WTC11 (cell line): Measurements from ENCODE around the gene GABPB2. TPM values are rescaled to one million over a fixed set of nuclear protein-coding genes. Genes with fewer than 3 reads are reported as not detected.

Experiments used
- AR ChIP-seq: fragments of 250-450 bp; sonication (Bioruptor Pico); IDR thresholded peaks from 2 replicates; pipeline ENCODE4 v1.9.0; 2021; ENCODE audit warnings: mild to moderate bottlenecking
- ATF2 ChIP-seq: sonication (generic); formaldehyde crosslinking; IDR thresholded peaks from 2 replicates; pipeline ENCODE4 v1.8.1; 2022; ENCODE audit warnings: low read depth, missing genetic modification reagents, borderline replicate concordance
- ATF3 ChIP-seq: sonication (generic); formaldehyde crosslinking; conservative IDR thresholded peaks from 2 replicates; pipeline ENCODE4 v1.8.1; 2022; ENCODE audit warnings: mild to moderate bottlenecking, missing genetic modification reagents
- CREM ChIP-seq: sonication (generic); formaldehyde crosslinking; IDR thresholded peaks from 2 replicates; pipeline ENCODE4 v1.8.1; 2022; ENCODE audit warnings: mild to moderate bottlenecking, missing genetic modification reagents, moderate library complexity
- E2F1 ChIP-seq: sonication (generic); formaldehyde crosslinking; IDR thresholded peaks from 2 replicates; pipeline ENCODE4 v1.8.0; 2022; ENCODE audit warnings: mild to moderate bottlenecking, missing genetic modification reagents
- ELF4 ChIP-seq: sonication (generic); formaldehyde crosslinking; IDR thresholded peaks from 2 replicates; pipeline ENCODE4 v1.8.1; 2022; ENCODE audit warnings: low read depth, mild to moderate bottlenecking, moderate library complexity, missing genetic modification reagents
- FOXP4 ChIP-seq: sonication (generic); formaldehyde crosslinking; IDR thresholded peaks from 2 replicates; pipeline ENCODE4 v1.8.0; 2022; ENCODE audit warnings: mild to moderate bottlenecking, missing genetic modification reagents
- JAZF1 ChIP-seq: fragments of 250-450 bp; sonication (Bioruptor Pico); IDR thresholded peaks from 2 replicates; pipeline ENCODE4 v1.9.0; 2021; ENCODE audit warnings: moderate library complexity, mild to moderate bottlenecking, inconsistent platforms
- PRDM15 ChIP-seq: sonication (generic); formaldehyde crosslinking; IDR thresholded peaks from 2 replicates; pipeline ENCODE4 v1.8.0; 2022; ENCODE audit warnings: missing genetic modification reagents
- RORB ChIP-seq: fragments of 250-450 bp; sonication (Bioruptor Pico); IDR thresholded peaks from 2 replicates; pipeline ENCODE4 v1.9.0; 2021; ENCODE audit warnings: mild to moderate bottlenecking
- SP1 ChIP-seq: sonication (generic); formaldehyde crosslinking; conservative IDR thresholded peaks from 2 replicates; pipeline ENCODE4 v1.8.1; 2022; ENCODE audit warnings: missing genetic modification reagents
- USF1 ChIP-seq: sonication (generic); formaldehyde crosslinking; IDR thresholded peaks from 2 replicates; pipeline ENCODE4 v1.8.0; 2022; ENCODE audit warnings: mild to moderate bottlenecking, missing genetic modification reagents
- USF2 ChIP-seq: sonication (generic); formaldehyde crosslinking; IDR thresholded peaks from 2 replicates; pipeline ENCODE4 v1.8.1; 2023; ENCODE audit warnings: mild to moderate bottlenecking, missing genetic modification reagents, moderate library complexity
- ZBTB43 ChIP-seq: sonication (generic); formaldehyde crosslinking; IDR thresholded peaks from 2 replicates; pipeline ENCODE4 v1.8.1; 2023; ENCODE audit warnings: mild to moderate bottlenecking, missing genetic modification reagents
- ZNF532 ChIP-seq: fragments of 250-450 bp; sonication (Bioruptor Pico); IDR thresholded peaks from 2 replicates; pipeline ENCODE4 v1.9.0; 2021; ENCODE audit warnings: mild to moderate bottlenecking, borderline replicate concordance
- total RNA-seq: library from RNA; stranded (reverse); gene quantifications from 3 replicates; pipeline ENCODE4 v1.2.3, GENCODE V29; 2021

The GABPB2 gene
- total RNA-seq, 1 experiment from 2014 or later: 1.7 TPM

- TF ChIP-seq PRDM15 (peak; percentile 75), JAZF1 (CRISPR knock-in tag) (no peak), ZBTB43 (CRISPR knock-in tag) (peak; percentile 87; the same call in 1 of the 2 replicates), E2F1 (CRISPR knock-in tag) (no peak), ATF3 (CRISPR knock-in tag) (no peak), USF1 (CRISPR knock-in tag) (peak; percentile 44; the same call in 1 of the 2 replicates), ELF4 (CRISPR knock-in tag) (no peak), RORB (CRISPR knock-in tag) (no peak), AR (CRISPR knock-in tag) (no peak), USF2 (no peak), SP1 (CRISPR knock-in tag) (no peak), CREM (CRISPR knock-in tag) (no peak), ATF2 (no peak), ZNF532 (CRISPR knock-in tag) (no peak), FOXP4 (CRISPR knock-in tag) (peak; percentile 69; the same call in 1 of the 2 replicates)
Measured at GRCh38 chr1:151047925-151048644, 22.5 kb upstream of the GABPB2 start (continued).
